Tibial nerve (tissue), 3 donors: Measurements from ENCODE around the gene SH2D5.
"Not testable (repeated sequence)": the region's sequence is repeated elsewhere in the genome, so short reads cannot be mapped to it uniquely, and the experiment has no call there.

Experiments
- POLR2A ChIP-seq, 2 donors: fragments of 450-650 bp; IDR thresholded peaks; one replicate each; pipeline ENCODE4 v1.6.1; 2017; ENCODE audit warnings: antibody characterized with exemption in 2 of 2, mild to moderate bottlenecking in 2 of 2, moderate library complexity in 2 of 2
- TF ChIP-seq, protein P1 (sequence below), 5 experiments: fragments of 200-600 bp in 3 of 5; fragments of 450-650 bp in 2 of 5; sonication (generic) in 3 of 5; IDR thresholded peaks; one replicate each; pipeline ENCODE4 v1.5.1; 2016 to 2019; ENCODE audit warnings: antibody characterized with exemption in 5 of 5, mild to moderate bottlenecking in 3 of 5, moderate library complexity in 2 of 5

DNA sequence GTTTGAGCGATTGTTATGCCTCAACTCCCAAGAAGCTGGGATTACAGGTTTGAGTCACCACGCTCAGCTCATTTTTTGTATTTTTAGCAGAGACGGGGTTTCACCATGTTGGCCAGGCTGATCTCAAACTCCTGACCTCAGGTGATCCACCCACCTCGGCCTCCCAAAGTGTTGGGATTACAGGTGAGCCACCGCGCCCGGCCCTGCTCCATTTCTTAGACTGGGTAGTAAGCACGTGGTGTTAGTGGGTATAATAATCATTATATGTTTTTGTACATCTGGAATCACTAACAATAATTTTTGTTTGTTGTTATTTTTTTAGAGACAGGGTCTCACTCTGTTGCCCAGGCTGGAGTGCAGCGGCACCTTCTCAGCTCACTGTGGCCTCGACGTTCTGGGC, 58.9 kb downstream of the SH2D5 start:
- not testable (repeated sequence) for TF ChIP-seq POLR2A (IDR thresholded peaks at IDR 0.05)
- TF ChIP-seq, protein P1, sequence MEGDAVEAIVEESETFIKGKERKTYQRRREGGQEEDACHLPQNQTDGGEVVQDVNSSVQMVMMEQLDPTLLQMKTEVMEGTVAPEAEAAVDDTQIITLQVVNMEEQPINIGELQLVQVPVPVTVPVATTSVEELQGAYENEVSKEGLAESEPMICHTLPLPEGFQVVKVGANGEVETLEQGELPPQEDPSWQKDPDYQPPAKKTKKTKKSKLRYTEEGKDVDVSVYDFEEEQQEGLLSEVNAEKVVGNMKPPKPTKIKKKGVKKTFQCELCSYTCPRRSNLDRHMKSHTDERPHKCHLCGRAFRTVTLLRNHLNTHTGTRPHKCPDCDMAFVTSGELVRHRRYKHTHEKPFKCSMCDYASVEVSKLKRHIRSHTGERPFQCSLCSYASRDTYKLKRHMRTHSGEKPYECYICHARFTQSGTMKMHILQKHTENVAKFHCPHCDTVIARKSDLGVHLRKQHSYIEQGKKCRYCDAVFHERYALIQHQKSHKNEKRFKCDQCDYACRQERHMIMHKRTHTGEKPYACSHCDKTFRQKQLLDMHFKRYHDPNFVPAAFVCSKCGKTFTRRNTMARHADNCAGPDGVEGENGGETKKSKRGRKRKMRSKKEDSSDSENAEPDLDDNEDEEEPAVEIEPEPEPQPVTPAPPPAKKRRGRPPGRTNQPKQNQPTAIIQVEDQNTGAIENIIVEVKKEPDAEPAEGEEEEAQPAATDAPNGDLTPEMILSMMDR (IDR thresholded peaks at IDR 0.05) = not testable (repeated sequence)
